Prostate gland (tissue), 2 donors: ENCODE measurements around the gene NAALADL2. TPM values are rescaled to one million over a fixed set of nuclear protein-coding genes. Genes with fewer than 3 reads are reported as not detected.
"Not testable (repeated sequence)": the region's sequence is repeated elsewhere in the genome, so short reads cannot be mapped to it uniquely, and the experiment has no call there.

ENCODE experiments used
- DNase-seq: peaks from one replicate; pipeline ENCODE4 v3.0.0-alpha.2; 2019; ENCODE audit warnings: low spot score
- H3K27ac ChIP-seq, 2 donors: fragments of 200-600 bp; sonication (generic); 2 replicates each; pipeline ENCODE4 v1.5.1; 2017 to 2019
- H3K27me3 ChIP-seq: fragments of 200-600 bp; sonication (generic); replicated peaks from 2 replicates; pipeline ENCODE4 v1.5.1; 2019; ENCODE audit not compliant: insufficient read depth
- H3K36me3 ChIP-seq, 2 donors: fragments of 200-600 bp; sonication (generic); 1 replicate in 1 of 2; 2 replicates in 1 of 2; pipeline versions ENCODE4 v1.5.1 to v1.8.1; 2017 to 2019
- H3K4me1 ChIP-seq: fragments of 200-600 bp; sonication (generic); replicated peaks from 2 replicates; pipeline ENCODE4 v1.5.1; 2019
- H3K4me3 ChIP-seq, 2 donors: fragments of 200-600 bp; sonication (generic); 2 replicates each; pipeline ENCODE4 v1.5.1; 2017 to 2019
- H3K9me3 ChIP-seq: fragments of 200-600 bp; sonication (generic); 2 replicates; pipeline ENCODE4 v1.5.1; 2017
- POLR2A ChIP-seq: fragments of 450-650 bp; IDR thresholded peaks from one replicate; pipeline ENCODE4 v1.6.1; 2016; ENCODE audit warnings: antibody characterized with exemption, mild to moderate bottlenecking
- POLR2AphosphoS5 ChIP-seq: sonication (generic); formaldehyde crosslinking; IDR thresholded peaks from one replicate; pipeline ENCODE4 v1.6.1; 2017; ENCODE audit warnings: antibody characterized with exemption
- WGBS: methylation state at CpG from one replicate; pipeline ENCODE4 v1.1.5; 2018; 5-methylcytosine and 5-hydroxymethylcytosine counted together
- intact Hi-C: fragments of 100-400 bp; cut with DNase I; formaldehyde crosslinking; loops from one replicate; pipeline ENCODE4 v1.14.2; 2022
- total RNA-seq, 2 donors: library from RNA; depleted of rRNA; stranded (reverse); fragments of >200 nt; gene quantifications; one replicate each; pipeline ENCODE4 v1.1.0, GENCODE V29; 2016
- TF ChIP-seq, protein P1 (sequence below), 4 experiments: fragments of 200-600 bp in 2 of 4; fragments of 450-650 bp in 2 of 4; sonication (generic) in 2 of 4; IDR thresholded peaks; 1 replicate in 3 of 4; 2 replicates in 1 of 4; pipeline ENCODE4 v1.5.1; 2016 to 2019; ENCODE audit warnings: antibody characterized with exemption in 4 of 4, mild to moderate bottlenecking in 2 of 4, moderate library complexity in 2 of 4

The NAALADL2 gene
- total RNA-seq, 2 donors from 2014 or later, result 12.2 to 20.2 TPM

DNA sequence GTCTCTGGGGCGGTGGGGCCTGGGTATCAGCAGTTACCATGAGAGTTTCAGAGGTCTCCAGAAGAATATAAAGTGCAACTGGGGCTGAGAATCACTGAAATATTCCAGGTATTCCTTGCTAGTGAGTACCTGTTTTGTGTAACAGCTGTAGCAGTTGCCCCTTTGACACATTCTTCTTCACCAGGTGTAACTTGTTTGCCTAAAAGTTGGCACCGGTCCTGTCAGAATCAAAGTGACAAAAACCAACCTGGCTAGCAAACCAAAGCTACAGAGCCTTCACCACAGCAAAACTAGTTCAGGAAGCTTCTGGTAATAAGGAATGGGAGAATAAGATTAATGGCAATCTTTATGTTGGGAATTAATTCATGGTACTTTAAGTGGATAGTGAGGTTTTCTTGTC, 296.0 kb downstream of the NAALADL2 start:
- DNase-seq, result no peak
- intact Hi-C loops, result no loop called here
- no peak overlapping the region for H3K27ac ChIP-seq
- H3K9me3 ChIP-seq, result no peaks in the 10 kb centered on the region
- no peaks in the 10 kb centered on the region for H3K27me3 ChIP-seq
- TF ChIP-seq, protein P1, sequence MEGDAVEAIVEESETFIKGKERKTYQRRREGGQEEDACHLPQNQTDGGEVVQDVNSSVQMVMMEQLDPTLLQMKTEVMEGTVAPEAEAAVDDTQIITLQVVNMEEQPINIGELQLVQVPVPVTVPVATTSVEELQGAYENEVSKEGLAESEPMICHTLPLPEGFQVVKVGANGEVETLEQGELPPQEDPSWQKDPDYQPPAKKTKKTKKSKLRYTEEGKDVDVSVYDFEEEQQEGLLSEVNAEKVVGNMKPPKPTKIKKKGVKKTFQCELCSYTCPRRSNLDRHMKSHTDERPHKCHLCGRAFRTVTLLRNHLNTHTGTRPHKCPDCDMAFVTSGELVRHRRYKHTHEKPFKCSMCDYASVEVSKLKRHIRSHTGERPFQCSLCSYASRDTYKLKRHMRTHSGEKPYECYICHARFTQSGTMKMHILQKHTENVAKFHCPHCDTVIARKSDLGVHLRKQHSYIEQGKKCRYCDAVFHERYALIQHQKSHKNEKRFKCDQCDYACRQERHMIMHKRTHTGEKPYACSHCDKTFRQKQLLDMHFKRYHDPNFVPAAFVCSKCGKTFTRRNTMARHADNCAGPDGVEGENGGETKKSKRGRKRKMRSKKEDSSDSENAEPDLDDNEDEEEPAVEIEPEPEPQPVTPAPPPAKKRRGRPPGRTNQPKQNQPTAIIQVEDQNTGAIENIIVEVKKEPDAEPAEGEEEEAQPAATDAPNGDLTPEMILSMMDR (IDR thresholded peaks at IDR 0.05), result no peak
- TF ChIP-seq POLR2A (no peak), POLR2AphosphoS5 (no peak)
- H3K4me3 ChIP-seq, result no peak overlapping the region
- no peaks in the 10 kb centered on the region for H3K36me3 ChIP-seq
- WGBS, result 87% methylated on average over 2 of the region's 2 CpGs
- H3K4me1 ChIP-seq, result no peaks in the 10 kb centered on the region

DNA sequence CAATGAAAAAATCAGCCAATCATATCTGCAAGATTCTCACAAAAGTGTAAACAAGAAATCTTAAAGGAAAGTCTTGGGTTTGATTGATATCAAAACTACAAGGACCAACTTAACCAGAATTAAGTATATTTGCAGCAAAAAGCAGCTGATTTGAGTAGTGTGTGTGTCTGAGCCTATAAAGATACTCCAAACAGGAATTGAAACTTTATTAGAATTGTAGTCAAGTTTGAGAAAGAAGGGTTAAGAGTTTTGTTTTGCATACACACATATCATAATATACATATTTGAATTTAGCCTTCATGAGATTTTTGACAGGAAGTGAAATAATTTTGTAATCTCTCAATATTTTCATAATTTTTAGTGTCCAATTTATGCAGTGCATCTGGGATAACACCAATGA, 300.1 kb downstream of the NAALADL2 start:
- H3K4me1 ChIP-seq, result no peaks in the 10 kb centered on the region
- H3K9me3 ChIP-seq, result no peaks in the 10 kb centered on the region
- no peak for DNase-seq
- no peak overlapping the region for H3K27ac ChIP-seq
- H3K36me3 ChIP-seq, result no peaks in the 10 kb centered on the region
- TF ChIP-seq POLR2A, result no peak
- TF ChIP-seq, protein P1 (IDR thresholded peaks at IDR 0.05), result no peak
- TF ChIP-seq POLR2AphosphoS5, result no peak
- H3K4me3 ChIP-seq, result no peak overlapping the region
- intact Hi-C loops, result no loop called here
- H3K27me3 ChIP-seq, result no peaks in the 10 kb centered on the region

DNA sequence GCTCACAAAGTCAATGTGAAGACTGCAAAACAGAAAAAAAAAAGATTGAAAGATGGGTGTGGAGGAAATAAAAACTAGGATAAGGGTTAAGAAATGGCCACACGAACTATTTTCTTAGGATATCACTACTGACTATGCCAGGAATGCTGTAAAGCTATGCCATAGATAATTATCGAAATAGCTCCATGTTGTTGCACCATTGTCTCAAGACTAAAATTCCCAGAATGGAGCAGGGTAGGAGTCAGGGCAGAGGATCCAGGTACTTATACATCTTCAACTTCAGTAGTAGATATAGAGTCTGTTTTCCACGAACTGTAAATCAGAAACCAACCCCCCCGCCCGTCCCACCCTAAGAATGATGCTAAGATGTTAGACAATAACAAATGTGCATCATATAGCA, 302.2 kb downstream of the NAALADL2 start:
- Histone ChIP-seq H3K27ac (no peak overlapping the region), H3K4me3 (no peak overlapping the region), H3K9me3 (no peaks in the 10 kb centered on the region), H3K4me1 (no peaks in the 10 kb centered on the region), H3K36me3 (no peaks in the 10 kb centered on the region), H3K27me3 (no peaks in the 10 kb centered on the region)
- intact Hi-C loops, result no loop called here
- TF ChIP-seq, protein P1 (IDR thresholded peaks at IDR 0.05), result no peak
- TF ChIP-seq POLR2AphosphoS5 (no peak), POLR2A (no peak)
- no peak for DNase-seq
- 93% methylated on average over 5 of the region's 5 CpGs for WGBS

DNA sequence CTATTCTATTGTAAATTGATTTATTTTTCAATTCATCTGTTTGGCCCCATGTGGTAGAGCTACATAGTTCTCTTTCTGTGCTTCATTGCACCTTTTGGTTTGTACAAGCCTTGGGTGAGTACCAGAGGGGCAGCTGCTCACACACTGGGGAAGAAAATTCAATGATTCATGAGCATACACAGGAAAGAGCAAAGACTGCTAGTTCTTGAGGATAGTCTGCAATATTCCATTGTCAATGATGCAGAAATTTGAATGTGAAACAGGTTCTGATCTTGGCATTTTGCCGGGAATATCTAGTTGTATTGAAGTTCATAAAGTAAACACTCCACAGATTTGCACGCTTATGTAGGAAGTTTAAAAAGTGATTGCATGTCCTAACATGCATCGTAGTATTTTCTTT, 304.6 kb downstream of the NAALADL2 start:
- intact Hi-C loops, result no loop called here
- no peaks in the 10 kb centered on the region for H3K4me1 ChIP-seq
- H3K4me3 ChIP-seq, result no peak overlapping the region
- no peak overlapping the region for H3K27ac ChIP-seq
- no peak for DNase-seq
- H3K36me3 ChIP-seq, result no peaks in the 10 kb centered on the region
- TF ChIP-seq POLR2AphosphoS5 (no peak), POLR2A (no peak)
- TF ChIP-seq, protein P1 (IDR thresholded peaks at IDR 0.05), result no peak
- 62% methylated on average over 3 of the region's 3 CpGs for WGBS
- H3K9me3 ChIP-seq, result no peaks in the 10 kb centered on the region
- H3K27me3 ChIP-seq, result no peaks in the 10 kb centered on the region

DNA sequence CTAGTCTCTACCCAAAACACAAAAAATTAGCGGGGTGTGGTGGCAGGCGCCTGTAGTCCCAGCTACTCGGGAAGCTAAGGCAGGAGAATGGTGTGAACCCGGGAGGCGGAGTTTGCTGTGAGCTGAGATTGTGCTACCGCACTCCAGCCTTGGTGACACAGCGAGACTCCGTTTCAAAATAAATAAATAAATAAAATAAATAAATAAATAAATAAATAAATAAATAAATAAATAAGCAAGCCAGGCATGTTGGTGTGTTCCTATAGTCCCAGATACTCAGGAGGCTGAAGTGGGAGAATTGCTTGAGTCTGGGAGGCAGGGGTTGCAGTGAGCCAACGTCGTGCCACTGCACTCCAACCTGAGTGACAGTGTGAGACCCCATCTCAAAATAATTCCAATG, 314.0 kb downstream of the NAALADL2 start:
- 96% methylated on average over 10 of the region's 10 CpGs for WGBS
- H3K27me3 ChIP-seq, H3K36me3 ChIP-seq, DNase-seq, H3K27ac ChIP-seq, H3K4me1 ChIP-seq, intact Hi-C loops, H3K4me3 ChIP-seq, H3K9me3 ChIP-seq: not testable (repeated sequence)
